Esophagus squamous epithelium (tissue), 4 donors: ENCODE data around the gene ZSWIM5.

Experiments
- CTCF ChIP-seq, 6 experiments: fragments of 450-650 bp in 4 of 6; fragments of 200-600 bp in 2 of 6; sonication (generic) in 2 of 6; IDR thresholded peaks; one replicate each; pipeline ENCODE4 v1.5.1; 2016 to 2019; ENCODE audit warnings: antibody characterized with exemption in 6 of 6, mild to moderate bottlenecking in 4 of 6, moderate library complexity in 4 of 6
- POLR2A ChIP-seq, 4 donors: fragments of 450-650 bp; IDR thresholded peaks; one replicate each; pipeline ENCODE4 v1.6.1; 2017; ENCODE audit warnings: antibody characterized with exemption in 4 of 4, mild to moderate bottlenecking in 4 of 4, moderate library complexity in 3 of 4

- TF ChIP-seq POLR2A (IDR thresholded peaks at IDR 0.05), result no peak
- no peak for TF ChIP-seq CTCF (IDR thresholded peaks at IDR 0.05)
Measured at GRCh38 chr1:45003741-45004140, 202.7 kb downstream of the ZSWIM5 start.
